LNCAP (cell line): Measurements from ENCODE around the gene RTEL1.

ENCODE experiments used
- CTCF ChIP-seq: fragments of 450-650 bp; IDR thresholded peaks from 2 replicates; pipeline ENCODE4 v1.5.1; 2017; ENCODE audit warnings: mild to moderate bottlenecking

Gene RTEL1

GRCh38 chr20:63617092-63617875, 40.8 kb upstream of the RTEL1 start:
- no peak for TF ChIP-seq CTCF

- no peak for TF ChIP-seq CTCF
Observed at GRCh38 chr20:63617876-63618265, 40.2 kb upstream of the RTEL1 start.

GRCh38 chr20:63618291-63618980, 39.7 kb upstream of the RTEL1 start:
- TF ChIP-seq CTCF, result no peak

- no peak for TF ChIP-seq CTCF
Observed at GRCh38 chr20:63619086-63619485, 39.0 kb upstream of the RTEL1 start.

- TF ChIP-seq CTCF, result no peak
Observed at GRCh38 chr20:63619505-63619904, 38.6 kb upstream of the RTEL1 start.

GRCh38 chr20:63620991-63621390, 37.1 kb upstream of the RTEL1 start:
- no peak for TF ChIP-seq CTCF

- no peak for TF ChIP-seq CTCF
Observed at GRCh38 chr20:63622096-63622495, 36.0 kb upstream of the RTEL1 start.
